ENCODE data around the gene MAP4K4. TPM values are rescaled to one million over a fixed set of nuclear protein-coding genes. Genes with fewer than 3 reads are reported as not detected.

MAP4K4 gene
- total and polyA plus RNA-seq, 2 of the 4 experiments (the other 2 are of a cell fraction) = 89.4 to 124 TPM

- Histone ChIP-seq H4K8ac (ENCODE audit: low read depth in 2 of 2, low read length in 2 of 2) (no peak overlapping the region), H3K36me3 (ENCODE audit: control insufficient read depth, insufficient read depth, low read length) (peaks cover 4% of the 10 kb centered on the region; the same call in 1 of the 2 replicates), H3K4me3 (ENCODE audit: insufficient read depth, low read depth, low read length) (no peak overlapping the region), H3K9me1 (ENCODE audit: insufficient read depth, low read length) (peaks cover 21% of the 10 kb centered on the region), H2BK15ac (ENCODE audit: low read depth, low read length) (no peak overlapping the region), H3K27ac (ENCODE audit: insufficient read depth, low read length) (no peak overlapping the region), H3K9ac (ENCODE audit: low read depth, low read length) (no peak overlapping the region), H4K20me1 (ENCODE audit: insufficient read depth, low read length) (peaks cover 99% of the 10 kb centered on the region), H2BK5ac (ENCODE audit: low read depth, low read length, poor library complexity, severe bottlenecking) (no peak overlapping the region), H2BK20ac (ENCODE audit: low read depth, low read length) (no peak overlapping the region), H3K23ac (ENCODE audit: low read depth, low read length) (no peak overlapping the region), H4K91ac (ENCODE audit: insufficient read depth, low read depth, low read length) (no peak overlapping the region), H2AFZ (replicated peaks; ENCODE audit: low read length, poor library complexity) (no peak overlapping the region), H3K79me1 (ENCODE audit: low read depth in 1 of 2, low read length in 2 of 2) (peaks cover 4 to 74% of the 10 kb centered on the region in 2 experiments; a peak in 2 of 4 replicates), H3K4ac (ENCODE audit: low read depth, low read length) (no peak overlapping the region), H2AK5ac (ENCODE audit: low read depth, low read length) (no peak overlapping the region), H3K56ac (ENCODE audit: extremely low read depth, insufficient read depth, low read length) (no peak overlapping the region), H3K4me2 (ENCODE audit: low read depth, low read length) (no peak overlapping the region), H3K18ac (ENCODE audit: low read depth, low read length) (no peak overlapping the region), H3K14ac (replicated peaks; ENCODE audit: low read depth, low read length) (no peak overlapping the region), H3K27me3 (ENCODE audit: control insufficient read depth, insufficient read depth, low read length) (no peaks in the 10 kb centered on the region), H3K4me1 (ENCODE audit: control insufficient read depth, insufficient read depth, low read length) (peaks cover 23% of the 10 kb centered on the region), H2AK9ac (replicated peaks; ENCODE audit: low read depth, low read length, poor library complexity) (no peak overlapping the region), H4K5ac (ENCODE audit: low read depth, low read length) (no peak overlapping the region), H3K9me3 (ENCODE audit: control insufficient read depth, insufficient read depth, low read length) (no peaks in the 10 kb centered on the region), H2BK120ac (ENCODE audit: low read depth, low read length) (no peak overlapping the region)
- no peak for TF ChIP-seq POLR2A (IDR thresholded peaks at IDR 0.05; ENCODE audit: low read depth, low read length)
- TF ChIP-seq CHD1 (IDR thresholded peaks at IDR 0.05; ENCODE audit: low read depth, low read length) = no peak
- no peak for TF ChIP-seq RAD21 (IDR thresholded peaks at IDR 0.05; ENCODE audit: low read length)
- TF ChIP-seq MAFK (IDR thresholded peaks at IDR 0.05; ENCODE audit: low read depth, low read length) = no peak
- TF ChIP-seq FOS (IDR thresholded peaks at IDR 0.05; ENCODE audit: low read depth, low read length) = no peak
- no peak for TF ChIP-seq NFE2L2 (IDR thresholded peaks at IDR 0.05; ENCODE audit: low read depth, low read length)
- TF ChIP-seq USF2 (IDR thresholded peaks at IDR 0.05; ENCODE audit: low read depth, low read length) = no peak
- no peak for TF ChIP-seq MXI1 (IDR thresholded peaks at IDR 0.05; ENCODE audit: borderline replicate concordance, low read depth, low read length)
- TF ChIP-seq BHLHE40 (IDR thresholded peaks at IDR 0.05; ENCODE audit: low read depth, low read length) = no peak
- no peak for TF ChIP-seq MAZ (IDR thresholded peaks at IDR 0.05; ENCODE audit: borderline replicate concordance, low read depth, low read length)
- no peak for TF ChIP-seq CEBPB (IDR thresholded peaks at IDR 0.05; ENCODE audit: low read depth, low read length)
- no peak for TF ChIP-seq RFX5 (IDR thresholded peaks at IDR 0.05; ENCODE audit: low read depth, low read length)
- TF ChIP-seq SMC3 (IDR thresholded peaks at IDR 0.05; ENCODE audit: low read depth, low read length) = no peak
- TF ChIP-seq CTCF (conservative IDR thresholded peaks at IDR 0.05; ENCODE audit: low read depth, low read length) = no peak
- TF ChIP-seq ELK1 (IDR thresholded peaks at IDR 0.05; ENCODE audit: borderline replicate concordance, low read depth, low read length) = no peak
- no peak for TF ChIP-seq RCOR1 (IDR thresholded peaks at IDR 0.05; ENCODE audit: insufficient replicate concordance, low read length)
- dilution Hi-C loops (cut with HindIII; ENCODE audit: low sequenced_read_pairs, unreplicated experiment) = no loop called here
- no peak for ATAC-seq (ENCODE audit: low read depth)
- ChIA-PET CTCF (no interaction called here), POLR2A (ENCODE audit: unreplicated experiment) (no interaction called here)
- BruUV-seq (replicated peaks) = no TSS peak
- in situ Hi-C loops (cut with MboI; ENCODE audit: low sequenced_read_pairs) = no loop called here
- WGBS, 2 experiments (ENCODE audit: extremely low coverage in 2 of 2, insufficient read length in 1 of 2) = no CpG with 5 or more reads among the region's 4 CpGs
- no peak for DNase-seq
- intact Hi-C loops (cut with micrococcal nuclease) = no loop called here
Observed at GRCh38 chr2:101722864-101723263, 25.4 kb downstream of the MAP4K4 start.
